Measurements from ENCODE around the gene TFEB.

DNA sequence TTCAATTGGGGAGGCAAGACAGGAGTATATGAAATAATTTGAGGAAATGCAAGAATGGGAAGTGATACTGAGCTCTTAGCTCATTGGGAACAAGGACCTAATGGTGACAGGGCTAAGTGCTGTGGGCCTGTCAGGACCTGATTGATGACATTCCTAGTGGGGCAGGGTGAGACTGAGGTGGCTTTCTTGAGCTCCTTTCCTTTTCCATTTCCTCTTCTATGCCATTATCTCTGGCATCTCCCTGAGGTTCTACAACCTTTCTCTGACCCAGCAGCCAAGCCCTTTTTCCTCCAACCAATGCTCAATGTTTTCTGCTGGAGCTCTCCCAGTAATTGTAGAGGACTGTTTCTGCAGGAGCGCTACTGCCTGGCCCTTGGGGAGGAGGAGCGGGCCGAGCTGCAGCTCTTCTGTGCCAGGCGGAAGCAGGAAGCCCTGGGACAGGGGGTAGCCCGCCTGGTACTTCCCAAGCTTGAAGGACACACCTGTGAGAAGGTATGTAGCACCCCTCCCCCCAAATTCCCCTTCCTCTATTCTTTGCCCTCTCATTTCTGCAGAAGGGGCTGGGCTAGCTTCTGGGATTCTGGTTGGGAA lies 49.3 kb upstream of the TFEB start:
- TF ChIP-seq, protein P1, sequence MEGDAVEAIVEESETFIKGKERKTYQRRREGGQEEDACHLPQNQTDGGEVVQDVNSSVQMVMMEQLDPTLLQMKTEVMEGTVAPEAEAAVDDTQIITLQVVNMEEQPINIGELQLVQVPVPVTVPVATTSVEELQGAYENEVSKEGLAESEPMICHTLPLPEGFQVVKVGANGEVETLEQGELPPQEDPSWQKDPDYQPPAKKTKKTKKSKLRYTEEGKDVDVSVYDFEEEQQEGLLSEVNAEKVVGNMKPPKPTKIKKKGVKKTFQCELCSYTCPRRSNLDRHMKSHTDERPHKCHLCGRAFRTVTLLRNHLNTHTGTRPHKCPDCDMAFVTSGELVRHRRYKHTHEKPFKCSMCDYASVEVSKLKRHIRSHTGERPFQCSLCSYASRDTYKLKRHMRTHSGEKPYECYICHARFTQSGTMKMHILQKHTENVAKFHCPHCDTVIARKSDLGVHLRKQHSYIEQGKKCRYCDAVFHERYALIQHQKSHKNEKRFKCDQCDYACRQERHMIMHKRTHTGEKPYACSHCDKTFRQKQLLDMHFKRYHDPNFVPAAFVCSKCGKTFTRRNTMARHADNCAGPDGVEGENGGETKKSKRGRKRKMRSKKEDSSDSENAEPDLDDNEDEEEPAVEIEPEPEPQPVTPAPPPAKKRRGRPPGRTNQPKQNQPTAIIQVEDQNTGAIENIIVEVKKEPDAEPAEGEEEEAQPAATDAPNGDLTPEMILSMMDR (conservative IDR thresholded peaks at IDR 0.05 in 1 of 2, IDR thresholded peaks at IDR 0.05 in 1 of 2; ENCODE audit: low read depth in 1 of 2, low read length in 2 of 2), result no peak
- no peak for TF ChIP-seq EZH2 (IDR thresholded peaks at IDR 0.05; ENCODE audit: low read length, missing control alignments)
